GM23338 (cell line): Measurements from ENCODE around the gene SLA2. TPM values are rescaled to one million over a fixed set of nuclear protein-coding genes. Genes with fewer than 3 reads are reported as not detected.

Source experiments
- ATAC-seq: fragments of 200-7000 bp; cut with Tn5 transposase; 3 replicates; pipeline ENCODE4 v1.9.1; 2020
- DNase-seq: peaks from one replicate; pipeline ENCODE4 v3.0.0-alpha.2; 2015; ENCODE audit warnings: low spot score
- H2AFZ ChIP-seq: fragments of 200-600 bp; sonication (generic); 2 replicates; pipeline ENCODE4 v1.8.0; 2016; ENCODE audit warnings: antibody characterized with exemption, mild to moderate bottlenecking, moderate library complexity
- H3F3A ChIP-seq: fragments of 200-600 bp; sonication (generic); replicated peaks from 2 replicates; pipeline ENCODE4 v1.8.0; 2017; ENCODE audit warnings: antibody characterized with exemption, mixed run types, low read depth
- H3K27ac ChIP-seq: fragments of 200-600 bp; sonication (generic); 2 replicates; pipeline ENCODE4 v1.6.1; 2016; ENCODE audit warnings: low read depth
- H3K27me3 ChIP-seq: fragments of 200-600 bp; sonication (generic); 2 replicates; pipeline ENCODE4 v1.8.0; 2016; ENCODE audit warnings: mild to moderate bottlenecking, mixed run types, moderate library complexity; ENCODE audit not compliant: insufficient read depth
- H3K36me3 ChIP-seq: fragments of 200-600 bp; sonication (generic); 2 replicates; pipeline ENCODE4 v1.8.0; 2016; ENCODE audit warnings: mild to moderate bottlenecking; ENCODE audit not compliant: insufficient read depth
- H3K4me1 ChIP-seq: fragments of 200-600 bp; sonication (generic); 2 replicates; pipeline ENCODE4 v1.8.0; 2016; ENCODE audit warnings: mild to moderate bottlenecking, moderate library complexity; ENCODE audit not compliant: insufficient read depth
- H3K4me2 ChIP-seq: fragments of 200-600 bp; sonication (generic); 2 replicates; pipeline ENCODE4 v1.7.1; 2017; ENCODE audit warnings: mixed run types
- H3K4me3 ChIP-seq: fragments of 200-600 bp; sonication (generic); 2 replicates; pipeline ENCODE4 v1.6.1; 2016; ENCODE audit warnings: mixed run types
- H3K79me2 ChIP-seq: fragments of 200-600 bp; sonication (generic); replicated peaks from 2 replicates; pipeline ENCODE4 v1.8.0; 2017; ENCODE audit warnings: mild to moderate bottlenecking; ENCODE audit not compliant: insufficient read depth
- H3K9me2 ChIP-seq: fragments of 200-600 bp; sonication (generic); 2 replicates; pipeline ENCODE4 v1.8.0; 2017; ENCODE audit not compliant: insufficient read depth
- H4K20me1 ChIP-seq: fragments of 200-600 bp; sonication (generic); replicated peaks from 2 replicates; pipeline ENCODE4 v1.8.0; 2017; ENCODE audit warnings: mild to moderate bottlenecking; ENCODE audit not compliant: insufficient read depth
- H3K27ac Mint-ChIP-seq: 2 replicates; pipeline ENCODE4 v1.8.0; 2020; ENCODE audit warnings: inconsistent platforms, mild to moderate bottlenecking, moderate library complexity, mixed read lengths
- H3K27me3 Mint-ChIP-seq: 3 replicates; pipeline ENCODE4 v1.8.0; 2022; ENCODE audit warnings: low read depth, mild to moderate bottlenecking, moderate library complexity, mixed read lengths, inconsistent platforms; ENCODE audit not compliant: insufficient read depth, poor library complexity
- H3K36me3 Mint-ChIP-seq: 3 replicates; pipeline ENCODE4 v1.8.0; 2021; ENCODE audit warnings: low read depth, mild to moderate bottlenecking, inconsistent platforms, moderate library complexity, mixed read lengths
- H3K4me1 Mint-ChIP-seq: 3 replicates; pipeline ENCODE4 v1.8.0; 2020; ENCODE audit warnings: mild to moderate bottlenecking, inconsistent platforms, mixed read lengths
- H3K4me3 Mint-ChIP-seq: 3 replicates; pipeline ENCODE4 v1.8.0; 2021; ENCODE audit warnings: moderate library complexity, mild to moderate bottlenecking, inconsistent platforms, mixed read lengths
- H3K9me3 Mint-ChIP-seq: 3 replicates; pipeline ENCODE4 v1.8.0; 2020; ENCODE audit warnings: moderate library complexity, mild to moderate bottlenecking, inconsistent platforms, mixed read lengths
- CTCF ChIP-seq, 2 experiments: fragments of 200-600 bp in 1 of 2; sonication (generic) in 1 of 2; conservative IDR thresholded peaks; 2 replicates each; pipeline versions ENCODE4 v1.5.1 to v1.6.1; 2016 to 2017; ENCODE audit warnings: antibody characterized with exemption in 2 of 2, low read depth in 2 of 2, mild to moderate bottlenecking in 2 of 2, moderate library complexity in 1 of 2
- JUNB ChIP-seq: IDR thresholded peaks from one replicate; pipeline ENCODE4 v1.6.1; 2016; ENCODE audit warnings: antibody characterized with exemption; ENCODE audit not compliant: unreplicated experiment
- POLR2AphosphoS5 ChIP-seq: IDR thresholded peaks from 2 replicates; pipeline ENCODE4 v1.6.1; 2016; ENCODE audit warnings: antibody characterized with exemption, low read depth
- REST ChIP-seq: IDR thresholded peaks from one replicate; pipeline ENCODE4 v1.6.1; 2018; ENCODE audit warnings: antibody characterized with exemption; ENCODE audit not compliant: unreplicated experiment
- ZNF462 ChIP-seq: fragments of 250-450 bp; sonication (Bioruptor Pico); IDR thresholded peaks from 2 replicates; pipeline ENCODE4 v1.5.0; 2020; ENCODE audit warnings: mild to moderate bottlenecking, moderate library complexity
- polyA plus RNA-seq: library from polyadenylated mRNA; unstranded; fragments of >200 nt; fragmentation: Nextera tagmentation; extraction: Ambion mirVana; gene quantifications from 2 replicates; pipeline ENCODE4 v1.2.1, GENCODE V29; 2016
- total RNA-seq: library from RNA; depleted of rRNA; stranded (reverse); fragments of >200 nt; shearing (Covaris generic); gene quantifications from 2 replicates; pipeline ENCODE4 v1.2.3, GENCODE V29; 2014

SLA2 gene
- total and polyA plus RNA-seq, 2 experiments from 2014 or later: 0.18 TPM; not detected in 1

- TF ChIP-seq REST: no peak
These were observed 36.3 kb upstream of the SLA2 start (continued) for GRCh38 chr20:36682311-36682710.

- Histone ChIP-seq H3F3A (peaks cover 6% of the 10 kb centered on the region; the same call in 1 of the 2 replicates), H3K27ac (peak overlapping the region; percentile 47; the same call in 1 of the 2 replicates), H3K4me3 (no peak overlapping the region), H4K20me1 (no peaks in the 10 kb centered on the region), H3K9me2 (no peaks in the 10 kb centered on the region), H3K27me3 (no peaks in the 10 kb centered on the region), H3K4me1 (no peaks in the 10 kb centered on the region), H2AFZ (no peak overlapping the region), H3K36me3 (no peaks in the 10 kb centered on the region), H3K4me2 (no peak overlapping the region), H3K79me2 (no peaks in the 10 kb centered on the region)
- DNase-seq (no peak), ATAC-seq (no peak)
- no peak overlapping the region; the same call in 1 of the 2 replicates for H3K27ac Mint-ChIP-seq
- no peak for TF ChIP-seq JUNB
- TF ChIP-seq POLR2AphosphoS5: peak; percentile 88
- no peak for TF ChIP-seq CTCF (conservative IDR thresholded peaks at IDR 0.05; ENCODE audit: low read depth in 2 of 2)
- peak; percentile 62; the same call in 1 of the 2 replicates for TF ChIP-seq ZNF462 (CRISPR knock-in tag)
- H3K9me3 Mint-ChIP-seq: no peaks in the 10 kb centered on the region; the same call in 1 of the 3 replicates
- H3K27me3 Mint-ChIP-seq: peaks cover 4% of the 10 kb centered on the region
- H3K36me3 Mint-ChIP-seq: peaks cover 31% of the 10 kb centered on the region
- H3K4me3 Mint-ChIP-seq: peak overlapping the region; percentile 22; the same call in 2 of the 3 replicates
- H3K4me1 Mint-ChIP-seq: 0 out of 3 replicates have a peak, but pooled peaks cover 2% of the 10 kb centered on the region
These were observed 31.4 kb upstream of the SLA2 start for GRCh38 chr20:36677422-36677771.
